MM.1S (cell line): ENCODE measurements around the gene CDK17.

Experiments
- DNase-seq: peaks from one replicate; pipeline ENCODE4 v3.0.0-alpha.2; 2015
- H2AFZ ChIP-seq: fragments of 300-600 bp; sonication (generic); 2 replicates; pipeline ENCODE4 v1.6.0; 2016; ENCODE audit warnings: antibody characterized with exemption, low read length
- H3F3A ChIP-seq: fragments of 300-600 bp; sonication (generic); 2 replicates; pipeline ENCODE4 v1.6.1; 2016; ENCODE audit warnings: mild to moderate bottlenecking, antibody characterized with exemption, low read length, moderate library complexity, mixed read lengths; ENCODE audit not compliant: insufficient read depth
- H3K27ac ChIP-seq: fragments of 300-600 bp; sonication (generic); 2 replicates; pipeline ENCODE4 v1.5.1; 2016; ENCODE audit warnings: mild to moderate bottlenecking, low read length
- H3K27me3 ChIP-seq: fragments of 300-600 bp; sonication (generic); replicated peaks from 2 replicates; pipeline ENCODE4 v1.6.0; 2016; ENCODE audit warnings: low read length; ENCODE audit not compliant: insufficient read depth
- H3K36me3 ChIP-seq: fragments of 300-600 bp; sonication (generic); replicated peaks from 2 replicates; pipeline ENCODE4 v1.6.1; 2016; ENCODE audit warnings: mild to moderate bottlenecking, low read length, mixed read lengths; ENCODE audit not compliant: insufficient read depth
- H3K4me1 ChIP-seq: fragments of 300-600 bp; sonication (generic); 2 replicates; pipeline ENCODE4 v1.6.1; 2016; ENCODE audit warnings: low read length, mixed read lengths
- H3K4me2 ChIP-seq: fragments of 300-600 bp; sonication (generic); 2 replicates; pipeline ENCODE4 v1.6.0; 2016; ENCODE audit warnings: low read depth, low read length
- H3K4me3 ChIP-seq: fragments of 300-600 bp; sonication (generic); 2 replicates; pipeline ENCODE4 v1.5.1; 2016; ENCODE audit warnings: low read length, mixed read lengths
- H3K79me2 ChIP-seq: fragments of 300-600 bp; sonication (generic); 2 replicates; pipeline ENCODE4 v1.6.1; 2016; ENCODE audit warnings: mixed run types, low read length, mixed read lengths
- H3K9ac ChIP-seq: fragments of 300-600 bp; sonication (generic); 2 replicates; pipeline ENCODE4 v1.6.1; 2016; ENCODE audit warnings: low read length, mixed read lengths
- H3K9me2 ChIP-seq: fragments of 300-600 bp; sonication (generic); replicated peaks from 2 replicates; pipeline ENCODE4 v1.6.1; 2016; ENCODE audit warnings: mild to moderate bottlenecking, low read length, mixed read lengths; ENCODE audit not compliant: insufficient read depth
- H3K9me3 ChIP-seq: fragments of 300-600 bp; sonication (generic); replicated peaks from 2 replicates; pipeline ENCODE4 v1.6.1; 2016; ENCODE audit warnings: mild to moderate bottlenecking, low read length, mixed read lengths; ENCODE audit not compliant: insufficient read depth
- H4K20me1 ChIP-seq: fragments of 300-600 bp; sonication (generic); 2 replicates; pipeline ENCODE4 v1.6.1; 2016; ENCODE audit warnings: mild to moderate bottlenecking, low read length, moderate library complexity, mixed read lengths; ENCODE audit not compliant: insufficient read depth
- CTCF ChIP-seq: fragments of 300-600 bp; sonication (generic); IDR thresholded peaks from 2 replicates; pipeline ENCODE4 v1.5.1; 2016; ENCODE audit warnings: antibody characterized with exemption, low read length, mixed read lengths
- EZH2 ChIP-seq: fragments of 300-600 bp; sonication (generic); optimal IDR thresholded peaks from 2 replicates; pipeline ENCODE3; 2017; ENCODE audit warnings: low read depth, mild to moderate bottlenecking, antibody characterized with exemption, low read length, mixed read lengths
- EZH2phosphoT487 ChIP-seq: fragments of 300-600 bp; sonication (generic); IDR thresholded peaks from 2 replicates; pipeline ENCODE4 v1.6.1; 2018; ENCODE audit warnings: antibody characterized with exemption, low read length

CDK17 gene

GRCh38 chr12:96371790-96372699 is 28.2 kb downstream of the CDK17 start:
- H3K9me3 ChIP-seq: no peaks in the 10 kb centered on the region
- H3K27ac ChIP-seq: peak overlapping the region; percentile 16; the same call in 1 of the 2 replicates
- no peaks in the 10 kb centered on the region for H3K9me2 ChIP-seq
- H3K9ac ChIP-seq: no peak overlapping the region
- H3K4me3 ChIP-seq: no peak overlapping the region
- TF ChIP-seq EZH2phosphoT487 (no peak), CTCF (no peak), EZH2 (no peak)
- no peaks in the 10 kb centered on the region for H3K27me3 ChIP-seq
- no peaks in the 10 kb centered on the region for H3K36me3 ChIP-seq
- H3K4me2 ChIP-seq: peak overlapping the region; percentile 23; the same call in 1 of the 2 replicates
- DNase-seq: no peak
- peaks cover 95% of the 10 kb centered on the region for H3K79me2 ChIP-seq
- H3F3A ChIP-seq: peaks cover 14% of the 10 kb centered on the region; the same call in 1 of the 2 replicates
- peaks cover 38% of the 10 kb centered on the region for H3K4me1 ChIP-seq
- H4K20me1 ChIP-seq: no peaks in the 10 kb centered on the region
- no peak overlapping the region for H2AFZ ChIP-seq

GRCh38 chr12:96371138-96371789 is 29.0 kb downstream of the CDK17 start:
- Histone ChIP-seq H3K36me3 (no peaks in the 10 kb centered on the region), H3K4me3 (no peak overlapping the region), H3F3A (0 out of 2 replicates have a peak, but pooled peaks cover 7% of the 10 kb centered on the region), H3K27me3 (no peaks in the 10 kb centered on the region), H4K20me1 (no peaks in the 10 kb centered on the region), H3K4me1 (peaks cover 30% of the 10 kb centered on the region), H3K9ac (no peak overlapping the region), H3K4me2 (peak overlapping the region; percentile 23; the same call in 1 of the 2 replicates), H2AFZ (no peak overlapping the region), H3K27ac (no peak overlapping the region), H3K9me3 (no peaks in the 10 kb centered on the region), H3K9me2 (no peaks in the 10 kb centered on the region), H3K79me2 (peaks cover 94% of the 10 kb centered on the region)
- TF ChIP-seq EZH2 (no peak), CTCF (no peak), EZH2phosphoT487 (no peak)
- DNase-seq: peak; percentile 55

- Histone ChIP-seq H3K4me2 (no peak overlapping the region), H3K27ac (no peak overlapping the region)
These were observed 31.6 kb downstream of the CDK17 start for GRCh38 chr12:96368687-96369086.

More at GRCh38 chr12:96368687-96369086, 31.6 kb downstream of the CDK17 start:
- Histone ChIP-seq H2AFZ (no peak overlapping the region), H3K79me2 (peaks cover 93% of the 10 kb centered on the region), H3K9ac (no peak overlapping the region), H3K9me3 (no peaks in the 10 kb centered on the region), H4K20me1 (no peaks in the 10 kb centered on the region), H3K9me2 (no peaks in the 10 kb centered on the region), H3K4me1 (peaks cover 13% of the 10 kb centered on the region), H3F3A (no peaks in the 10 kb centered on the region), H3K4me3 (no peak overlapping the region), H3K36me3 (no peaks in the 10 kb centered on the region), H3K27me3 (no peaks in the 10 kb centered on the region)
- no peak for TF ChIP-seq EZH2phosphoT487
- TF ChIP-seq EZH2: no peak
- no peak for TF ChIP-seq CTCF
- no peak for DNase-seq
